HG02610 (cell line): ENCODE data around the gene RAB25.
"Not testable (repeated sequence)": the region's sequence is repeated elsewhere in the genome, so short reads cannot be mapped to it uniquely, and the experiment has no call there.

Source experiments
- ATAC-seq: cut with Tn5 transposase; IDR thresholded peaks from one replicate; pipeline ENCODE4 v1.9.1; 2021; ENCODE audit warnings: mild to moderate bottlenecking, moderate library complexity; ENCODE audit not compliant: unreplicated experiment

RAB25 gene

DNA sequence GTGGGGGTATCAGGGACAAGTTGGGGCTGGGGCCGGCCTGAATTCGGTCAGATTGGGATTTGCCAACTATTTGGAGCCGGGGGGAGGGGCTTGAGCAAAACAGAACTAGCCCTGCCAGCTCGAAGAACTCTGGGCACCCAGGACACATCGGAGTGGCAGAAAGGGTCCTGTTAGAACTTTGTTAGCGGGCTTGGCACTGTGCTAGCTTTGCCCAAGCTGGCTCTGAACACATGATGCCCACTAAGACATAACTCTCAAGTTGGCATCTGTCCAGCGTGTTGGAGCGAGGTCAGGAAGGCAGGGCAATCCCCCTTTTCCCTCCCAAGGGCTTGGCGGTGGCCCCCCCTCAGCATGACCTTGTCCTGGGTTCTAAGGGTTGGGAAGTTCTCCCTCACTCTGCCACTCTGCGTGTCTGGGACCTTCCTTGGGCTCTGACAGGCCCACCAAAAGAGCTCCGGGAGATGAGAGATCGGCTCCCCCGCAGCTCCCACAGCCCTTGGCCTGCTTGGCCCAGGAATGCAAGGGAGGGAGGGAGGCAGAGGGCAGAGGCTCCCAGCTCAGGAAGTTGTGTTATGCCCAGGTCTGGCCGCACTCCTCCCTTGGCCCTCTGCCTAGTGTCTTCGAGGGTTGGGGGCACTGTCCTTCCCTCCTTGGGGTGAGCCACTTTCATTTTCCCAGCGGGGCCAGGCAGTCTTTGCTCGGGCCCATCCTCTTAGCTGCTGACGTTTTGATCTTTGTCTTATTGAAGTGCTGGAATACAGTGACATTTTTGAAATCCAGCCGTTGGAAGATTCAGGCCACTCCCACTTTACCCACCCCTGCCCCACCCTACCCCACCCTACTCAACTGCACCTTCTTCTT, 54.8 kb downstream of the RAB25 start:
- no peak for ATAC-seq

DNA sequence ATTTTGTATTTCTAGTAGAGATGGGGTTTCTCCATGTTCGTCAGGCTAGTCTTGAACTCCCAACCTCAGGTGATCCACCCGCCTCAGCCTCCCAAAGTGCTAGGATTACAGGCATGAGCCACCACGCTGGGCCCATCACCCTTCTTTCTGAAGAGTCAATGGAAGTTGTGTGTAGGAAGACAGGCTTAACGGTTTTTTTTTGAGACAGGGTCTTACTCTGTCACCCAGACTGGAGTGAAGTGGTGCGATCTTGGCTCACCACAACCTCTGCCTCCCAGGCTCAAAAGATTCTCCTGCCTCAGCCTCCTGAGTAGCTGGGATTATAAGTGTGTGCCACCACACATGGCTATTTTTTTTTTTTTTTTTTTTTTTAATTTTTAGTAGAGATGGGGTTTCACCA, 55.8 kb downstream of the RAB25 start:
- not testable (repeated sequence) for ATAC-seq

DNA sequence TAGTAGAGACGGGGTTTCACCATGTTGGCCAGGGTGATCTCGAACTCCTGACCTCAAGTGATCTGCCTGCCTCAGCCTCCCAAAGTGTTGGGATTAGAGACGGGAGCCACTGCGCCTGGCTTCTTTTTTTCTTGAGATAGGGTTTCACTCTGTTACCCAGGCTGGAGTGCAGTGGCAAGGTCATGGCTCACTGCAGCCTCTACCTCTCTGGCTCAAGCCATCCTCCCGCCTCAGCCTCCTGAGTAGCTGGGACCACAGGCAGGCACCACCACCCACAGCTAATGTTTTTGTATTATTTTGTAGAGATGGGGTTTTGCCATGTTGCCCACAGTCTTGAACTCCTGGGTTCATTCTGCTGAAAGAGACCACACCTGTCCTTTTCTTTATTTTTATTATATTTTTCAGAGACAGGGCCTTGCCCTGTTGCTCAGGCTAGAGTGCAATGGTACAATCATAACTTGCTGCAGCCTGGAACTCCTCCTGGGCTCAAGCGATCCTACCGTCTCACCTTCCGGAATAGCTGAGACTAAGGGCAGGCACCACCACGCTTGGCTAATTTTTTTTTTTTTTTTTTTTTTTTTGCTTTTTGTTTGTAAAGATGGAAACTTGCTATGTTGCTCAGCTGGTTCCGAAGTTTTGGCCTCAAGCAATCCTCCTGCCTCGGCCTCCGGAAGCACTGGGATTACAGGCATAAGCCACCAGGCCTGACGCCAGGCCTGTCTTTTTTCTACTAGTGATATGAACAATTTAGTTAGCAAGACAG, 56.6 kb downstream of the RAB25 start:
- no peak for ATAC-seq

DNA sequence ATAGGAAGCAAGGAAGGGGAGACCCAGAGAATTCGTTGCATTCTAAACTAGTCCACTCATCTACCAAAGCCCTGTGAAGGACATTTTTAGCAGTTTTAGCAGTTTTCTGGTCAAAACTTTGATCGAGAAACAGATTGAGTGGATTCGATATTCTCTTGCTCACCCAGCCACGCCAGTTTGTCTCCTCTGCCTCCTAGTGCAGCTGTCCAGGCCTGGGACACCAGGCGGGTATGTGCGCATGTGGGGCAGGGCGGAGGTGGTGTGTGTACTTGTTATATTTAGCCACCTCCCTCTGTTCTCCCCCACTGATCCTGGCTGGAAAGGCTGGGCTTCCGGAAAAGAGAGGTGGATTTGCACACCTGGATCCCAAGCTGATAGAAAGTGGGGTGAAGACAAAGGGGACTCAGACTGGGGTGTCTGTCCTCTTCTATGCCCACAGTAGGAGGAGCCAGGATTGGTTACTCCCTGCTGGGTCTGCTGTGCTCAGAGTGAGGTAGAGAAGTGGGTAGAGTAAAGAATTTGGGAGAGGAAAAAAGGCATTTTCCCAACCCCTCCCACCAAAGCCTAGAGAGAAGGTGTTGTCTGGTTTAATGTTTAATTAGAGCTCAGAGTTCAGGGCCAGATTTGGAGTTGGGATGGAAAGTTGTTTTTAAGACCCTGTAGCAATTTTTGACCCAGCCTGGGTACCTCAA, 57.4 kb downstream of the RAB25 start:
- ATAC-seq, result no peak

DNA sequence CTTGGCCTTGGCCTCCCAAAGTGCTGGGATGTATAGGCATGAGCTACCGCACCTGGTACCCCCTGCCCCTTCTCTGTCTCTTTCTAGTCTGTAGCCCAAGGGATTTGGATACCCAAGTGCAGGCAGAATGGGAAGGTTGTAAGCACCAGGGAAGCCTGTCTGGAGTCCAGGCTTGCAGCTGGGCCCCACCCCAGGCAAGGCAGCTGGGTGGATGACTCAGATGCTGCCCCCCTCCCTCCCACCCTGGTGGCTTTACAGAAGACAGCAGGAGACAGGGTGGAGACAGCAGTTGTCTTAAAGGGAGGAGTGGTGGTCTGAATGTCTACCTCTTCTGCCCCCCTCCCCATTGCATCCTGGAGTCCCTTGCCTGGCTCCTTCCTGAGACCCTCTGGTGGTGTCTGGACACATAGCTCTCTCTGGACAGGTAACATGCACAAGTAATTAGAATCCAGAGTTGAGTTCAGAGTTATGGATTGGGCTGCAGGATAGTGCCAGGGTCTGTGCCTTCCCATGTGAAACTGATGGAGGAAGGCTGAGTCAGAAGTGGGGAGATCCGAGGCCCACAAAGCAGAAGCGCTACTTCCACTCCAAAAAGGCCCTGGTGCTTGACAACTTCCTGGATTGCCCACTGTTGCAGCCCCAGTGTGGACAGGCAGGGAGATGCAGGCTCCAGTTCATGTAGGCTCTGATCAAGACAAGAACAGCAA, 58.7 kb downstream of the RAB25 start:
- ATAC-seq, result no peak
